ENCODE results near the gene TRAPPC2. TPM values are rescaled to one million over a fixed set of nuclear protein-coding genes. Genes with fewer than 3 reads are reported as not detected.
"Not testable (repeated sequence)": the region's sequence is repeated elsewhere in the genome, so short reads cannot be mapped to it uniquely, and the experiment has no call there.

The TRAPPC2 gene
- total and polyA plus RNA-seq, 8 donors = 13.2 to 25.5 (median 20.3) TPM

DNA sequence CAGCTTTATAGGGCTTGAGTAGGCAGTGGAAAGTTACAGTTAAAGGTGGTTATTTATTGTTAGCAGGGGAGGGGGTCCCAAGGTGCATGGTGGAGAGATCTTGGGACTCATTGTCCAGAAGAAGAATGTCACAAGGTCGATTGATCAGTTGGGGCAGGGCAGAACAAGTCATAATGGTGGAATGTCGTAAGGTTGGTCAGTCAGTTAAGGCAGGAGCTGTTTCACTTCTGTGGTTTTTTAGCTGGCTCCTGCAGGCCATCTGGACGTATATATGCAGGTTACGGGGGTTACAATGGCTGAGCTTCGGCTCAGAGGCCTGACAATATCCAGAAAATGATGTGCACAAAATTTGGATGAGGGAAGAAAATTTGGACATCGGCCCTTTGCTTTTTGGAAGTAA, 7.3 kb upstream of the TRAPPC2 start:
- no peak for ATAC-seq
- DNase-seq = no peak
- no peak overlapping the region for H3K4me3 ChIP-seq
- TF ChIP-seq CTCF (IDR thresholded peaks at IDR 0.05) = no peak
- intact Hi-C loops (cut with DNase I) = no loop called here
- no peaks in the 10 kb centered on the region for H3K9me3 ChIP-seq
- H3K36me3 ChIP-seq = no peaks in the 10 kb centered on the region
- peaks cover 0 to under 1% of the 10 kb centered on the region in 2 donors for H3K4me1 ChIP-seq
- no peak overlapping the region for H3K27ac ChIP-seq
- no peaks in the 10 kb centered on the region for H3K27me3 ChIP-seq

- intact Hi-C loops (cut with DNase I) = loop anchor here in 1 of 2 donors (10.0 kb wide), 1 partner anchor 301 kb away; no protein-coding TSS in a partner anchor
- peak overlapping the region; percentile 59 to 60 for H3K4me3 ChIP-seq
Measured at GRCh38 chrX:13733506-13733905, 914 bp downstream of the TRAPPC2 start.

GRCh38 chrX:13732246-13733067, 2.0 kb downstream of the TRAPPC2 start:
- peaks cover 0 to 10% of the 10 kb centered on the region in 2 donors for H3K27me3 ChIP-seq
- no peak for ATAC-seq
- H3K4me1 ChIP-seq = peaks cover 10 to 19% of the 10 kb centered on the region in 2 donors
- DNase-seq = no peak
- no peak overlapping the region for H3K4me3 ChIP-seq
- H3K36me3 ChIP-seq = no peaks in the 10 kb centered on the region
- intact Hi-C loops (cut with DNase I) = loop anchor here in 1 of 2 donors (10.0 kb wide), 1 partner anchor 302 kb away; no protein-coding TSS in a partner anchor
- no peak for TF ChIP-seq CTCF (IDR thresholded peaks at IDR 0.05)
- H3K9me3 ChIP-seq = no peaks in the 10 kb centered on the region
- H3K27ac ChIP-seq = no peak overlapping the region

More at GRCh38 chrX:13733506-13733905, 914 bp downstream of the TRAPPC2 start:
- Histone ChIP-seq H3K4me1 (peaks cover 10 to 19% of the 10 kb centered on the region in 2 donors), H3K27ac (peak overlapping the region; percentile 91 to 93), H3K9me3 (no peaks in the 10 kb centered on the region), H3K36me3 (no peaks in the 10 kb centered on the region), H3K27me3 (peaks cover 0 to 10% of the 10 kb centered on the region in 2 donors)
- no peak for TF ChIP-seq CTCF (IDR thresholded peaks at IDR 0.05)
- DNase-seq = no peak
- no peak for ATAC-seq

DNA sequence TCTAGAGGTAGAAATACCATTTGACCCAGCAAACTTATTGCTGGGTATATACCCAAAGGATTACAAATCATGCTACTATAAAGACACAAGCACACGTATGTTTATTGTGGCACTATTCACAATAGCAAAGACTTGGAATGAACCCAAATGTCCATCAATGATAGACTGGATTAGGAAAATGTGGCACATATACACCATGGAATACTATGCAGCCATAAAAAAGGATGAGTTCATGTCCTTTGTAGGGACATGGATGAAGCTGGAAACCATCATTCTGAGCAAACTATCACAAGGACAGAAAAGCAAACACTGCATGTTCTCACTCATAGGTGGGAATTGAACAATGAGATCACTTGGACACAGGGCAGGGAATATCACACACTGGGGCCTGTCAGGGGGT, 3.9 kb downstream of the TRAPPC2 start:
- intact Hi-C loops (cut with DNase I) = loop anchor here in 1 of 2 donors (10.0 kb wide), 1 partner anchor 304 kb away; no protein-coding TSS in a partner anchor
- not testable (repeated sequence) for DNase-seq, H3K27me3 ChIP-seq, H3K4me3 ChIP-seq, H3K9me3 ChIP-seq, H3K4me1 ChIP-seq, H3K27ac ChIP-seq, ATAC-seq, H3K36me3 ChIP-seq

DNA sequence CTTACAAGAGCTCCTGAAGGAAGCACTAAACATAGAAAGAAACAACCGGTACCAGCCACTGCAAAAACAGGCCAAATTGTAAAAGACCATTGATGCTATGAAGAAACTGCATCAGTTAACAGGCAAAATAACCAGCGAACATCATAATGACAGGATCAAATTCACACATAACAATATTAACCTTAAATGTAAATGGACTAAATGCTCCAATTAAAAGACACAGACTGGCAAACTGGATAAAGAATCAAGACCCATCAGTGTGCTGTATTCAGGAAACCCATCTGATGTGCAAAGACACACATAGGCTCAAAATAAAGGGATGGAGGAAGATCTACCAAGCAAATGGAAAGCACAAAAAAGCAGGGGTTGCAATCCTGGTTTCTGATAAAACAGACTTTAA, 7.8 kb downstream of the TRAPPC2 start:
- intact Hi-C loops (cut with DNase I); ATAC-seq; DNase-seq; H3K36me3 ChIP-seq; H3K9me3 ChIP-seq; H3K4me1 ChIP-seq; H3K27ac ChIP-seq; H3K4me3 ChIP-seq; H3K27me3 ChIP-seq: not testable (repeated sequence)

DNA sequence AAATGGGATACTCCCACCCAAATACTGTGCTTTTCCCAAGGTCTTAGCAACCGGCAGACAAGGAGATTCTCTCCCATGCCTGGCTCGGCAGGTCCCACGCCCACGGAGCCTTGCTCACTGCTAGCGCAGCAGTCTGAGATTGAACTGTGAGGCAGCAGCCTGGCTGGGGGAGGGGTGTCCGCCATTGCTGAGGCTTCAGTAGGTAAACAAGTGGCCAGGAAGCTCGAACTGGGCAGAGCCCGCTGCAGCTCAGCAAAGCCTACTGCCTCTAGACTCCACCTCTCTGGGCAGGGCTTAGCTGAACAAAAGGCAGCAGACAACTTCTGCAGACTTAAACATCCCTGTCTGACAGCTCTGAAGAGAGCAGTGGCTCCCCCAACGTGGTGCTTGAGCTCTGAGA, 9.5 kb downstream of the TRAPPC2 start:
- H3K27me3 ChIP-seq; H3K27ac ChIP-seq; H3K4me1 ChIP-seq; ATAC-seq; H3K4me3 ChIP-seq; H3K9me3 ChIP-seq; DNase-seq; intact Hi-C loops (cut with DNase I); H3K36me3 ChIP-seq: not testable (repeated sequence)
